Kidney epithelial cell (primary cell): Measurements from ENCODE around the gene UBE3B. TPM values are rescaled to one million over a fixed set of nuclear protein-coding genes. Genes with fewer than 3 reads are reported as not detected.

ENCODE experiments used
- DNase-seq: peaks from one replicate; pipeline ENCODE4 v3.0.0-alpha.2; 2010; ENCODE audit warnings: low read depth
- H3K27me3 ChIP-seq: 2 replicates; pipeline ENCODE4 v1.6.0; 2011; ENCODE audit warnings: low read length; ENCODE audit not compliant: control insufficient read depth, insufficient read depth
- H3K36me3 ChIP-seq: 2 replicates; pipeline ENCODE4 v1.5.1; 2011; ENCODE audit warnings: low read length; ENCODE audit not compliant: control insufficient read depth, insufficient read depth
- H3K4me3 ChIP-seq: 2 replicates; pipeline ENCODE4 v1.5.1; 2011; ENCODE audit warnings: low read depth, mild to moderate bottlenecking, control low read depth, low read length
- CTCF ChIP-seq: IDR thresholded peaks from 2 replicates; pipeline ENCODE4 v1.5.1; 2011; ENCODE audit warnings: mild to moderate bottlenecking, moderate library complexity, low read length, control low read depth, inconsistent platforms; ENCODE audit not compliant: insufficient read depth, poor library complexity, severe bottlenecking
- total RNA-seq: library from RNA; depleted of rRNA; stranded (reverse); fragments of >200 nt; gene quantifications from 2 replicates; pipeline ENCODE4 v1.2.3, GENCODE V29; 2015

UBE3B gene
- total RNA-seq, 1 donor from 2014 or later, result 38.3 TPM

DNA sequence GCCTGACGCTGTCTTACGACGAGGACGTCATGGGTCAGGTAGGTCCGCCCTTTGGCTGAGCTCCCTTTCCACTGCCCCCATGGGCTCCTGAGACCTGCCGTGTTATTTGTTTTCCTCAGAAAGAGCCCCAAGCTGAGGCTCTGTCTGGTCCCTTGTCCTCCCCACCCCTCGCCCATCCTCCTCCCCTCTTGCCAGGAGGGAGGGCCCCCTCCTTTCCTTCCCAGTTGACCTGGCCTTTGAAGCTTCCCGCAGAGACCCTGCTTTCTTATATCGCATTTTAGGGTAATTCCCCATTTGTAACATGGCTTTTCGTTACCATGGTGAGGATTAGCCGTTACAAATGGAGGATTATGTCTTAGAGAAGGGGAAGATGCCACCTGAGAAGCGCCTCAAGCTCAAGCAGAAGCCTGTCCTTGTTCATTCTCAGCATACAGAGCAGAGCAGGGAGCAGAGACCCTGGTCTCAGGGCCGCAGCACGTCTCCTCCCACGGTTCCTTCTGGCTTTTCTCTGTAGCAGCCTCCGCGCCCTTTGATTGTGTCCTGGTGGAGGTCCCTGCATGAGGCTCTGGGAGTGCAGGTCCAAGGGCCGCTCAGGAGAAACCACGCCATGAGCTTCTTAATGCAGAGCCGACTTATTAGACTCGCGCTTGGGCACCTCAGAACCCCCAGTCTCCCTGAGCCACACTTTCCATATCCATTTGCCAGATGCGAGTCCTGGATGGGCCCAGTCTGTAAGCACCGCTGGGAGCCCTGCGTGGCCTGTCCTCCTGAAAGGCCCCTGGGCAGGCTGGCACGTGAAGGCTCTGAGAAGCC lies 47.2 kb downstream of the UBE3B start:
- DNase-seq, result no peak
- Histone ChIP-seq H3K36me3 (peaks cover 1% of the 10 kb centered on the region), H3K4me3 (no peak overlapping the region), H3K27me3 (no peaks in the 10 kb centered on the region)
- TF ChIP-seq CTCF, result no peak

- no peak overlapping the region for H3K4me3 ChIP-seq
- DNase-seq, result no peak
- no peak for TF ChIP-seq CTCF
- H3K36me3 ChIP-seq, result no peaks in the 10 kb centered on the region
- H3K27me3 ChIP-seq, result no peaks in the 10 kb centered on the region
These were observed 47.8 kb downstream of the UBE3B start for GRCh38 chr12:109525279-109525585.

DNA sequence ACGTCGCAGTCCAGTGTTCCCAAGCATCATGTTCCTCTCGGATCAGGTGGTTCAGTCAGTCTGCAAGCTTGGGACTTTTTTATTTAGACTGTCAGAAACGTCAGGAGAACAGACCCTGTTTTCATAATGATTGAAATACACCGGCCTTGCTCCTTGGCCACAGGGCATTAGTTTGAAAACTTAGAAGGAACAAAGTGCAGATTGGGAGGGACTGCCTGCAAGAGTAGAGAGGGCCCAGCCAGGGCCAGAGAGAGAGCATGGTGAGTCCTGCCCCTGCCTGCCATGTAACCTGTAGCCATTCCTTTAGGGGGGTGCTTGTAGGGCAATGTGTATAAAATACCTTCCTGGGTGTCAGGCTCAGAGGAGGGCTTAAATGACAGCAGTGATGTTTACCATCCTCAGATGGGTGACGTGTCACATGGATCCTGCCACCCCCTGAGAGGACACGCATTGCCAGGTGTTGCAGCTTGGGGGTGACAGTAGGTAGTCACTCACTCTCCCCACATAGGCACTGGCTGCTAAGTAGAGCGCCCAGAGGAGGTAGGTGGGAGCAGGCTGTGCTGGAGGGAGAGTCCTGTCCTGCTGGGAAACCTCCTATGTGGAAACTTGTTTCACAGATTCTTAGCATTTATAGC lies 50.2 kb downstream of the UBE3B start:
- Histone ChIP-seq H3K36me3 (no peaks in the 10 kb centered on the region), H3K27me3 (no peaks in the 10 kb centered on the region), H3K4me3 (no peak overlapping the region)
- DNase-seq, result no peak
- no peak for TF ChIP-seq CTCF

DNA sequence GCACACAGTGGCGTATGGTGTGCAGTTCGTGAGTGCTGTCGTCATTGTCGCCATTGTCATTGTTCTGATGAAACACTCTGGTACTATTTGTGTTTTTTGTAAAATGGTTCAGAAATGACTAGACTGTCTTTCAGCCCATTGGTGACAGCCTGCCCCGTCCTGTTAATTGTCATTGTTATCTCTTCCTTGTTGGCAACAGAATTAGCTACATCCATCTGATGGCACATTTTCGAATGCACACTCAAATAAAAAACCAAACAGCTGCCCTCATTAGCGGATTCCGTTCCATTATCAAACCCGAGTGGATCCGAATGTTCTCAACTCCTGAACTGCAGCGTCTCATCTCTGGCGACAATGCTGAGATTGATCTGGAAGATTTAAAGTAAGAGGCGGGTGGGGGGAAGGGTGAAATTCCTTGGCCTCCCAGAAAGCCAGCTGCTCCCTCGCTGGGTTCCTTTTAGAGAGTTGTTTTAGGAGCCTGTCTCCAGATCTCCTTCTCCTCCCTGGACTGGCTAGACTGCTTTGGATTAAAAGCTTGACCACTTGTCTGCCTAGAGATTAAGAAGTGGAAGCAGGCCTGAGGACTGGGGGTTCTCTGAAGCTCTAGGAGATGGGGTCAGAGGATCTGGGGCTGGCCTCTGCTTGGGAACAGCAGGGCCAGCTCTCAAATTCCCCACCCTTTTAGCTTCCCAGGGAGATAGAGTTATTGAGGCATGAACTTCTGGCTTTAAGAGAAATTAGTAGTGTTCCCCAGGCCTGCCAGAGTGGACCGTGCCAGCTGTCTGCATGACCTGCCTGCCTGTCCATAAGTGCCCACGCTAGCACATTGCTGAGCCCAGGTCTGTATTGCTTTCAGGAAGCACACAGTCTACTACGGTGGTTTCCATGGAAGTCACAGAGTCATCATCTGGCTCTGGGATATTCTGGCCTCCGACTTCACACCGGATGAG lies 52.5 kb downstream of the UBE3B start:
- no peaks in the 10 kb centered on the region for H3K27me3 ChIP-seq
- no peak overlapping the region for H3K4me3 ChIP-seq
- no peak for DNase-seq
- TF ChIP-seq CTCF, result no peak
- no peaks in the 10 kb centered on the region for H3K36me3 ChIP-seq

- no peaks in the 10 kb centered on the region for H3K27me3 ChIP-seq
- no peak overlapping the region for H3K4me3 ChIP-seq
- H3K36me3 ChIP-seq, result no peaks in the 10 kb centered on the region
- DNase-seq, result no peak
- TF ChIP-seq CTCF, result no peak
These were observed 54.0 kb downstream of the UBE3B start for GRCh38 chr12:109531411-109531810.
